ENCODE results near the gene ALKBH5.

GRCh38 chr17:18184143-18185031 is 759 bp downstream of the ALKBH5 start:
- TF ChIP-seq CTCF (IDR thresholded peaks at IDR 0.05; ENCODE audit: control extremely low read depth in 1 of 3, insufficient read depth in 1 of 3, low read depth in 1 of 3, low read length in 3 of 3) (no peak), EZH2 (IDR thresholded peaks at IDR 0.05; ENCODE audit: low read depth, low read length, severe bottlenecking) (no peak), GTF2F1 (IDR thresholded peaks at IDR 0.05; ENCODE audit: borderline replicate concordance, low read depth, low read length) (no peak), SIN3A (conservative IDR thresholded peaks at IDR 0.05 in 1 of 2, IDR thresholded peaks at IDR 0.05 in 1 of 2; ENCODE audit: low read depth in 1 of 2, low read length in 2 of 2) (0 out of 4 replicates have a peak, but pooled peaks of 1 of the 2 experiments have one; percentile 7), SP4 (IDR thresholded peaks at IDR 0.05; ENCODE audit: low read length) (no peak), ATF2 (IDR thresholded peaks at IDR 0.05; ENCODE audit: low read length) (no peak), TAF1 (IDR thresholded peaks at IDR 0.05; ENCODE audit: low read depth, low read length) (no peak), CBX8 (IDR thresholded peaks at IDR 0.05; ENCODE audit: borderline replicate concordance, low read depth, low read length) (no peak), SP2 (IDR thresholded peaks at IDR 0.05; ENCODE audit: low read length) (no peak), YY1 (IDR thresholded peaks at IDR 0.05; ENCODE audit: low read depth, low read length) (no peak), HDAC2 (IDR thresholded peaks at IDR 0.05; ENCODE audit: borderline replicate concordance in 1 of 2, low read depth in 2 of 2, low read length in 2 of 2) (no peak; a peak in 1 of 4 replicates)
